Measurements from ENCODE around the gene ACTBL2. TPM values are rescaled to one million over a fixed set of nuclear protein-coding genes. Genes with fewer than 3 reads are reported as not detected.

The ACTBL2 gene
- total and polyA plus RNA-seq, 3 experiments from 2014 or later: not detected

- no peak for DNase-seq
- Histone ChIP-seq H3K27me3 (ENCODE audit: insufficient read depth, low read length, poor library complexity, severe bottlenecking) (no peaks in the 10 kb centered on the region), H3K4me3 (ENCODE audit: low read length) (no peak overlapping the region), H3K27ac (ENCODE audit: low read depth, low read length) (no peak overlapping the region), H3K36me3 (ENCODE audit: insufficient read depth, low read length) (no peaks in the 10 kb centered on the region), H3K9me3 (ENCODE audit: low read length) (no peaks in the 10 kb centered on the region), H3K4me1 (ENCODE audit: insufficient read depth, low read length) (no peaks in the 10 kb centered on the region)
- ChIA-PET POLR2A (no interaction called here), CTCF (interaction anchor here (1.2 kb wide), 1 partner anchor 12 kb away, joined by 3 read pairs; no protein-coding TSS in a partner anchor)
- Mint-ChIP-seq H3K9me3 (peaks cover 0 to 2% (median 0%) of the 10 kb centered on the region in 5 donors), H3K27ac (no peak overlapping the region), H3K4me3 (no peak overlapping the region), H3K4me1 (no peaks in the 10 kb centered on the region), H3K27me3 (peaks cover 16 to 17% of the 10 kb centered on the region in 2 donors), H3K36me3 (no peaks in the 10 kb centered on the region)
Observed at GRCh38 chr5:57442080-57442839, 40.4 kb downstream of the ACTBL2 start.

- no peak overlapping the region for H3K27ac Mint-ChIP-seq
- Histone ChIP-seq H3K36me3 (ENCODE audit: insufficient read depth, low read length) (no peaks in the 10 kb centered on the region), H3K27ac (ENCODE audit: low read depth, low read length) (no peak overlapping the region), H3K27me3 (ENCODE audit: insufficient read depth, low read length, poor library complexity, severe bottlenecking) (no peaks in the 10 kb centered on the region), H3K4me1 (ENCODE audit: insufficient read depth, low read length) (no peaks in the 10 kb centered on the region), H3K4me3 (ENCODE audit: low read length) (no peak overlapping the region), H3K9me3 (ENCODE audit: low read length) (no peaks in the 10 kb centered on the region)
- no peak overlapping the region for H3K4me3 Mint-ChIP-seq
- H3K4me1 Mint-ChIP-seq: no peaks in the 10 kb centered on the region
- peaks cover 16 to 17% of the 10 kb centered on the region in 2 donors for H3K27me3 Mint-ChIP-seq
- no peaks in the 10 kb centered on the region for H3K36me3 Mint-ChIP-seq
- ChIA-PET CTCF (interaction anchor here (1.2 kb wide), 1 partner anchor 11 kb away, joined by 3 read pairs; no protein-coding TSS in a partner anchor), POLR2A (no interaction called here)
- DNase-seq: no peak
- no peaks in the 10 kb centered on the region for H3K9me3 Mint-ChIP-seq
Observed at GRCh38 chr5:57441557-57441956, 41.1 kb downstream of the ACTBL2 start.

- Mint-ChIP-seq H3K36me3 (no peaks in the 10 kb centered on the region), H3K4me3 (no peak overlapping the region), H3K27me3 (peaks cover 13 to 17% of the 10 kb centered on the region in 2 donors), H3K4me1 (no peaks in the 10 kb centered on the region), H3K9me3 (no peaks in the 10 kb centered on the region), H3K27ac (no peak overlapping the region)
- Histone ChIP-seq H3K4me1 (ENCODE audit: insufficient read depth, low read length) (no peaks in the 10 kb centered on the region), H3K9me3 (ENCODE audit: low read length) (no peaks in the 10 kb centered on the region), H3K36me3 (ENCODE audit: insufficient read depth, low read length) (no peaks in the 10 kb centered on the region), H3K4me3 (ENCODE audit: low read length) (no peak overlapping the region), H3K27me3 (ENCODE audit: insufficient read depth, low read length, poor library complexity, severe bottlenecking) (no peaks in the 10 kb centered on the region), H3K27ac (ENCODE audit: low read depth, low read length) (no peak overlapping the region)
- ChIA-PET POLR2A (no interaction called here), CTCF (interaction anchor here (1.1 kb wide), 1 partner anchor 60 kb away, joined by 3 read pairs; no protein-coding TSS in a partner anchor)
- DNase-seq: no peak
Observed at GRCh38 chr5:57439601-57440000, 43.0 kb downstream of the ACTBL2 start.

GRCh38 chr5:57437976-57438805, 44.4 kb downstream of the ACTBL2 start:
- no peak overlapping the region for H3K27ac Mint-ChIP-seq
- POLR2A ChIA-PET: no interaction called here
- H3K36me3 Mint-ChIP-seq: no peaks in the 10 kb centered on the region
- DNase-seq: no peak
- H3K4me1 Mint-ChIP-seq: no peaks in the 10 kb centered on the region
- H3K9me3 Mint-ChIP-seq: no peaks in the 10 kb centered on the region
- Histone ChIP-seq H3K4me3 (ENCODE audit: low read length) (no peak overlapping the region), H3K9me3 (ENCODE audit: low read length) (no peaks in the 10 kb centered on the region), H3K27me3 (ENCODE audit: insufficient read depth, low read length, poor library complexity, severe bottlenecking) (no peaks in the 10 kb centered on the region), H3K4me1 (ENCODE audit: insufficient read depth, low read length) (no peaks in the 10 kb centered on the region), H3K36me3 (ENCODE audit: insufficient read depth, low read length) (no peaks in the 10 kb centered on the region), H3K27ac (ENCODE audit: low read depth, low read length) (no peak overlapping the region)
- H3K27me3 Mint-ChIP-seq: peaks cover 7 to 13% of the 10 kb centered on the region in 2 donors
- CTCF ChIA-PET: no interaction called here
- H3K4me3 Mint-ChIP-seq: no peak overlapping the region

GRCh38 chr5:57436586-57436985, 46.0 kb downstream of the ACTBL2 start:
- POLR2A ChIA-PET: no interaction called here

GRCh38 chr5:57435701-57436134, 46.9 kb downstream of the ACTBL2 start:
- H3K27me3 Mint-ChIP-seq: peaks cover 5 to 13% of the 10 kb centered on the region in 2 donors
- DNase-seq: no peak
- no peak overlapping the region for H3K4me3 Mint-ChIP-seq
- H3K9me3 Mint-ChIP-seq: no peaks in the 10 kb centered on the region
- Histone ChIP-seq H3K4me1 (ENCODE audit: insufficient read depth, low read length) (no peaks in the 10 kb centered on the region), H3K27me3 (ENCODE audit: insufficient read depth, low read length, poor library complexity, severe bottlenecking) (no peaks in the 10 kb centered on the region), H3K27ac (ENCODE audit: low read depth, low read length) (no peak overlapping the region), H3K9me3 (ENCODE audit: low read length) (no peaks in the 10 kb centered on the region), H3K36me3 (ENCODE audit: insufficient read depth, low read length) (no peaks in the 10 kb centered on the region), H3K4me3 (ENCODE audit: low read length) (no peak overlapping the region)
- no peaks in the 10 kb centered on the region for H3K4me1 Mint-ChIP-seq
- H3K27ac Mint-ChIP-seq: no peak overlapping the region
- ChIA-PET POLR2A (no interaction called here), CTCF (no interaction called here)
- no peaks in the 10 kb centered on the region for H3K36me3 Mint-ChIP-seq

More at GRCh38 chr5:57436586-57436985, 46.0 kb downstream of the ACTBL2 start:
- Mint-ChIP-seq H3K36me3 (no peaks in the 10 kb centered on the region), H3K27me3 (peaks cover 7 to 13% of the 10 kb centered on the region in 2 donors), H3K4me1 (no peaks in the 10 kb centered on the region), H3K4me3 (no peak overlapping the region), H3K27ac (no peak overlapping the region), H3K9me3 (no peaks in the 10 kb centered on the region)
- no peaks in the 10 kb centered on the region for H3K9me3 ChIP-seq (ENCODE audit: low read length)
- no peaks in the 10 kb centered on the region for H3K27me3 ChIP-seq (ENCODE audit: insufficient read depth, low read length, poor library complexity, severe bottlenecking)
- H3K4me3 ChIP-seq (ENCODE audit: low read length): no peak overlapping the region
- CTCF ChIA-PET: no interaction called here
- DNase-seq: no peak
- H3K36me3 ChIP-seq (ENCODE audit: insufficient read depth, low read length): no peaks in the 10 kb centered on the region
- no peak overlapping the region for H3K27ac ChIP-seq (ENCODE audit: low read depth, low read length)
- no peaks in the 10 kb centered on the region for H3K4me1 ChIP-seq (ENCODE audit: insufficient read depth, low read length)

GRCh38 chr5:57434683-57435082, 47.9 kb downstream of the ACTBL2 start:
- Histone ChIP-seq H3K27ac (ENCODE audit: low read depth, low read length) (no peak overlapping the region), H3K9me3 (ENCODE audit: low read length) (no peaks in the 10 kb centered on the region), H3K27me3 (ENCODE audit: insufficient read depth, low read length, poor library complexity, severe bottlenecking) (no peaks in the 10 kb centered on the region), H3K4me1 (ENCODE audit: insufficient read depth, low read length) (no peaks in the 10 kb centered on the region), H3K36me3 (ENCODE audit: insufficient read depth, low read length) (no peaks in the 10 kb centered on the region), H3K4me3 (ENCODE audit: low read length) (no peak overlapping the region)
- DNase-seq: no peak
- Mint-ChIP-seq H3K4me3 (no peak overlapping the region), H3K4me1 (no peaks in the 10 kb centered on the region), H3K36me3 (no peaks in the 10 kb centered on the region), H3K27ac (no peak overlapping the region), H3K9me3 (no peaks in the 10 kb centered on the region), H3K27me3 (peaks cover under 1 to 7% of the 10 kb centered on the region in 2 donors)
- POLR2A ChIA-PET: no interaction called here
- CTCF ChIA-PET: no interaction called here

GRCh38 chr5:57434227-57434640, 48.4 kb downstream of the ACTBL2 start:
- POLR2A ChIA-PET: no interaction called here

More at GRCh38 chr5:57434227-57434640, 48.4 kb downstream of the ACTBL2 start:
- Mint-ChIP-seq H3K27ac (no peak overlapping the region), H3K36me3 (no peaks in the 10 kb centered on the region), H3K9me3 (peaks cover 0 to 1% (median 0%) of the 10 kb centered on the region in 5 donors), H3K4me3 (no peak overlapping the region), H3K4me1 (no peaks in the 10 kb centered on the region), H3K27me3 (peaks cover 0 to 5% of the 10 kb centered on the region in 2 donors)
- Histone ChIP-seq H3K4me3 (ENCODE audit: low read length) (no peak overlapping the region), H3K27ac (ENCODE audit: low read depth, low read length) (no peak overlapping the region), H3K36me3 (ENCODE audit: insufficient read depth, low read length) (no peaks in the 10 kb centered on the region), H3K9me3 (ENCODE audit: low read length) (no peaks in the 10 kb centered on the region), H3K4me1 (ENCODE audit: insufficient read depth, low read length) (no peaks in the 10 kb centered on the region), H3K27me3 (ENCODE audit: insufficient read depth, low read length, poor library complexity, severe bottlenecking) (no peaks in the 10 kb centered on the region)
- CTCF ChIA-PET: no interaction called here
- DNase-seq: no peak

Data from CD8-positive, alpha-beta memory T cell (primary cell).